ENCODE data around the gene ANAPC1. TPM values are rescaled to one million over a fixed set of nuclear protein-coding genes. Genes with fewer than 3 reads are reported as not detected.
A peak's percentile ranks its signal among the peaks of the same experiment; 100 is the strongest.

Gene ANAPC1, protein sequence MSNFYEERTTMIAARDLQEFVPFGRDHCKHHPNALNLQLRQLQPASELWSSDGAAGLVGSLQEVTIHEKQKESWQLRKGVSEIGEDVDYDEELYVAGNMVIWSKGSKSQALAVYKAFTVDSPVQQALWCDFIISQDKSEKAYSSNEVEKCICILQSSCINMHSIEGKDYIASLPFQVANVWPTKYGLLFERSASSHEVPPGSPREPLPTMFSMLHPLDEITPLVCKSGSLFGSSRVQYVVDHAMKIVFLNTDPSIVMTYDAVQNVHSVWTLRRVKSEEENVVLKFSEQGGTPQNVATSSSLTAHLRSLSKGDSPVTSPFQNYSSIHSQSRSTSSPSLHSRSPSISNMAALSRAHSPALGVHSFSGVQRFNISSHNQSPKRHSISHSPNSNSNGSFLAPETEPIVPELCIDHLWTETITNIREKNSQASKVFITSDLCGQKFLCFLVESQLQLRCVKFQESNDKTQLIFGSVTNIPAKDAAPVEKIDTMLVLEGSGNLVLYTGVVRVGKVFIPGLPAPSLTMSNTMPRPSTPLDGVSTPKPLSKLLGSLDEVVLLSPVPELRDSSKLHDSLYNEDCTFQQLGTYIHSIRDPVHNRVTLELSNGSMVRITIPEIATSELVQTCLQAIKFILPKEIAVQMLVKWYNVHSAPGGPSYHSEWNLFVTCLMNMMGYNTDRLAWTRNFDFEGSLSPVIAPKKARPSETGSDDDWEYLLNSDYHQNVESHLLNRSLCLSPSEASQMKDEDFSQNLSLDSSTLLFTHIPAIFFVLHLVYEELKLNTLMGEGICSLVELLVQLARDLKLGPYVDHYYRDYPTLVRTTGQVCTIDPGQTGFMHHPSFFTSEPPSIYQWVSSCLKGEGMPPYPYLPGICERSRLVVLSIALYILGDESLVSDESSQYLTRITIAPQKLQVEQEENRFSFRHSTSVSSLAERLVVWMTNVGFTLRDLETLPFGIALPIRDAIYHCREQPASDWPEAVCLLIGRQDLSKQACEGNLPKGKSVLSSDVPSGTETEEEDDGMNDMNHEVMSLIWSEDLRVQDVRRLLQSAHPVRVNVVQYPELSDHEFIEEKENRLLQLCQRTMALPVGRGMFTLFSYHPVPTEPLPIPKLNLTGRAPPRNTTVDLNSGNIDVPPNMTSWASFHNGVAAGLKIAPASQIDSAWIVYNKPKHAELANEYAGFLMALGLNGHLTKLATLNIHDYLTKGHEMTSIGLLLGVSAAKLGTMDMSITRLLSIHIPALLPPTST (N-terminal part only)
- polyA plus RNA-seq (2011; rRNA removed) = 66.5 and 79.3 TPM in 2 replicates
- polyA plus RNA-seq (2012; cell fraction: cytosol; rRNA removed) = 21.4 and 26.0 TPM in 2 replicates
- polyA plus RNA-seq (2012; cell fraction: nucleus; rRNA removed) = 23.8 and 37.1 TPM in 2 replicates
- polyA plus RNA-seq (2017; fragmentation: RNase III; extraction: RNeasy Plus Mini Kit Qiagen cat#74134 plus additional on column Dnase treatment) = 42.4 to 46.9 TPM (median 45.3 TPM) in 3 replicates
- polyA minus RNA-seq (2011; rRNA and poly(A)+ RNA removed) = 104 and 126 TPM in 2 replicates

DNA sequence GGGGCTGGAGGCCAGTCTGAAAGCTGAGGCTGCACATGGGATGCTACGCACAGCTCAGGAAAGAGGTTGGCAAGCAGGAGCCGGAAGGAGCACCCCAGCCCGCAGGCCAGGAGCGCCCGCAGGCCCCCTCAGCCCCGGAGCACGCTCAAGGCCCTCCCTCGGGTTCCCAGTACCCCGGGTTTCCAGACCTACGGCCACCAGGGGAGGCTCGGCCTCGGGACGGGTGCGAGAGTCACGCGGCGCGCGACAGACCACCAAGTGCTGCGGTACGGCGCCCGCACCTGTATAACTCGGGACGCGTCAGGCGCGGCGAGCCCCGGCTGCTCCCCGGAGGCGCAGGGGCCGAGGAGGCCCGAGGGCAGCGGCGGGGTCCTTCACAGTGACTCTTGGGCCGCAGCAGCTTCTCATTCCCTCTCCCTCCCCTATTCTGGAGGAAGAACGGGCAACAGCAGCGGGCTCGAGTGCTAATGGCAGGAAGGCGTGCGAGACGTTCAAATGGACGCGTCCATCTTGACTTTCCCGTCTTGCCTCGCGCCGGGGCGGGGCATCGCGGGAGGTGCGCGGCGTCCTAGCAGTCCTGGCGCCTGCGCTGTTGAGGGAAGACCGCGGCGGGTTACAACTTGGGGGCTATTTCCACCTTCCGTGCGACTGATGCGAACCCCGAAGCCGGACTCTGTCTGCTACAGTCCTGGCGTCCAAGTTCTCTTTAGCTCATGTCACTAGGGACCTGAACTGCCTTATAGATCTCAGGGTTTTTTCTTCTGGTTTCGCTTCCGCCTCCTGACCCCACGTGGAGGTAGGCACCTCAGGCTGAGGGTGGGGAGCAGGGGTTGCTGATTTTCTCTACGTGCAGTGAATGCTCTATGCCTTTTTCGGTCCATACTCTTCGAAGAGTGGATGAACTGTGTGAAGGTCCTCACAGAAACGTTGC lies at the start of gene ANAPC1:
TSS of gene ANAPC1 (minus strand) at position 533 of the 931 bp plus-strand sequence. CDS start 3,368 bp downstream, outside the sequence.
- WGBS (ENCODE audit: missing lambda C conversion rate) = 1% methylated on average over 45 of the region's 73 CpGs
- FAIRE-seq (no peak), DNase-seq (ENCODE audit: low read depth in 1 of 2, low spot score in 1 of 2) (peak; percentile 64 to 90), ATAC-seq (peak; percentile 97)
- H3K4me3 ChIP-seq = peak within 1 kb of the TSS; percentile 85
- peak within 1 kb of the TSS; percentile 83 for H3K4me2 ChIP-seq
- H3K9me3 ChIP-seq = no peaks in the 10 kb centered on the region
- peak within 1 kb of the TSS; percentile 90 to 95 for H3K27ac ChIP-seq
- ChIA-PET POLR2A (interaction anchor here (0.6 to 1.4 kb wide), 4 partner anchors 9 to 239 kb away, joined by 3 read pairs; partner anchors contain the start of gene TMEM87B), CTCF (interaction anchor here (0.7 to 2.0 kb wide), 4 partner anchors 13 to 166 kb away, joined by 3 to 6 read pairs (median 4); no protein-coding TSS in a partner anchor)
- peaks cover 10% of the 10 kb centered on the region; the same call in 2 of the 3 replicates for H3K4me1 ChIP-seq
- TF ChIP-seq JUNB (IDR thresholded peaks at IDR 0.05) = no peak
- no peak for TF ChIP-seq BHLHE40 (IDR thresholded peaks at IDR 0.05; ENCODE audit: low read depth, low read length)
- TF ChIP-seq, protein P1, sequence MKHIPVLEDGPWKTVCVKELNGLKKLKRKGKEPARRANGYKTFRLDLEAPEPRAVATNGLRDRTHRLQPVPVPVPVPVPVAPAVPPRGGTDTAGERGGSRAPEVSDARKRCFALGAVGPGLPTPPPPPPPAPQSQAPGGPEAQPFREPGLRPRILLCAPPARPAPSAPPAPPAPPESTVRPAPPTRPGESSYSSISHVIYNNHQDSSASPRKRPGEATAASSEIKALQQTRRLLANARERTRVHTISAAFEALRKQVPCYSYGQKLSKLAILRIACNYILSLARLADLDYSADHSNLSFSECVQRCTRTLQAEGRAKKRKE (CRISPR knock-in tag; IDR thresholded peaks at IDR 0.05; ENCODE audit: low read depth) = no peak
- no peak for TF ChIP-seq SMC3 (IDR thresholded peaks at IDR 0.05)
- TF ChIP-seq NPAS2 (CRISPR knock-in tag; IDR thresholded peaks at IDR 0.05; ENCODE audit: borderline replicate concordance) = no peak
- peak; percentile 76 for TF ChIP-seq PHF8 (IDR thresholded peaks at IDR 0.05; ENCODE audit: borderline replicate concordance, low read depth)
- no peak for TF ChIP-seq ZNF302 (CRISPR knock-in tag; IDR thresholded peaks at IDR 0.05)
- TF ChIP-seq RNF2 (IDR thresholded peaks at IDR 0.05; ENCODE audit: borderline replicate concordance, low read depth) = no peak
- TF ChIP-seq CBX8 (IDR thresholded peaks at IDR 0.05) = no peak
- TF ChIP-seq MAFK (IDR thresholded peaks at IDR 0.05; ENCODE audit: partially characterized antibody) = no peak
- no peak for TF ChIP-seq MAZ (IDR thresholded peaks at IDR 0.05; ENCODE audit: borderline replicate concordance, low read depth, low read length)
- TF ChIP-seq, protein P2, sequence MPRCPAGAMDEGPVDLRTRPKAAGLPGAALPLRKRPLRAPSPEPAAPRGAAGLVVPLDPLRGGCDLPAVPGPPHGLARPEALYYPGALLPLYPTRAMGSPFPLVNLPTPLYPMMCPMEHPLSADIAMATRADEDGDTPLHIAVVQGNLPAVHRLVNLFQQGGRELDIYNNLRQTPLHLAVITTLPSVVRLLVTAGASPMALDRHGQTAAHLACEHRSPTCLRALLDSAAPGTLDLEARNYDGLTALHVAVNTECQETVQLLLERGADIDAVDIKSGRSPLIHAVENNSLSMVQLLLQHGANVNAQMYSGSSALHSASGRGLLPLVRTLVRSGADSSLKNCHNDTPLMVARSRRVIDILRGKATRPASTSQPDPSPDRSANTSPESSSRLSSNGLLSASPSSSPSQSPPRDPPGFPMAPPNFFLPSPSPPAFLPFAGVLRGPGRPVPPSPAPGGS (IDR thresholded peaks at IDR 0.05) = peak; percentile 87; the same call in 2 of the 3 replicates
- TF ChIP-seq, protein P3, sequence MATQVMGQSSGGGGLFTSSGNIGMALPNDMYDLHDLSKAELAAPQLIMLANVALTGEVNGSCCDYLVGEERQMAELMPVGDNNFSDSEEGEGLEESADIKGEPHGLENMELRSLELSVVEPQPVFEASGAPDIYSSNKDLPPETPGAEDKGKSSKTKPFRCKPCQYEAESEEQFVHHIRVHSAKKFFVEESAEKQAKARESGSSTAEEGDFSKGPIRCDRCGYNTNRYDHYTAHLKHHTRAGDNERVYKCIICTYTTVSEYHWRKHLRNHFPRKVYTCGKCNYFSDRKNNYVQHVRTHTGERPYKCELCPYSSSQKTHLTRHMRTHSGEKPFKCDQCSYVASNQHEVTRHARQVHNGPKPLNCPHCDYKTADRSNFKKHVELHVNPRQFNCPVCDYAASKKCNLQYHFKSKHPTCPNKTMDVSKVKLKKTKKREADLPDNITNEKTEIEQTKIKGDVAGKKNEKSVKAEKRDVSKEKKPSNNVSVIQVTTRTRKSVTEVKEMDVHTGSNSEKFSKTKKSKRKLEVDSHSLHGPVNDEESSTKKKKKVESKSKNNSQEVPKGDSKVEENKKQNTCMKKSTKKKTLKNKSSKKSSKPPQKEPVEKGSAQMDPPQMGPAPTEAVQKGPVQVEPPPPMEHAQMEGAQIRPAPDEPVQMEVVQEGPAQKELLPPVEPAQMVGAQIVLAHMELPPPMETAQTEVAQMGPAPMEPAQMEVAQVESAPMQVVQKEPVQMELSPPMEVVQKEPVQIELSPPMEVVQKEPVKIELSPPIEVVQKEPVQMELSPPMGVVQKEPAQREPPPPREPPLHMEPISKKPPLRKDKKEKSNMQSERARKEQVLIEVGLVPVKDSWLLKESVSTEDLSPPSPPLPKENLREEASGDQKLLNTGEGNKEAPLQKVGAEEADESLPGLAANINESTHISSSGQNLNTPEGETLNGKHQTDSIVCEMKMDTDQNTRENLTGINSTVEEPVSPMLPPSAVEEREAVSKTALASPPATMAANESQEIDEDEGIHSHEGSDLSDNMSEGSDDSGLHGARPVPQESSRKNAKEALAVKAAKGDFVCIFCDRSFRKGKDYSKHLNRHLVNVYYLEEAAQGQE (IDR thresholded peaks at IDR 0.05) = peak; percentile 31; the same call in 1 of the 2 replicates
- peak; percentile 93 for TF ChIP-seq KDM5A (IDR thresholded peaks at IDR 0.05)
- no peak for TF ChIP-seq POLR2AphosphoS2 (conservative IDR thresholded peaks at IDR 0.05; ENCODE audit: low read length)
- peak; percentile 74 to 90 for TF ChIP-seq JUN (IDR thresholded peaks at IDR 0.05)
- TF ChIP-seq, protein P4, sequence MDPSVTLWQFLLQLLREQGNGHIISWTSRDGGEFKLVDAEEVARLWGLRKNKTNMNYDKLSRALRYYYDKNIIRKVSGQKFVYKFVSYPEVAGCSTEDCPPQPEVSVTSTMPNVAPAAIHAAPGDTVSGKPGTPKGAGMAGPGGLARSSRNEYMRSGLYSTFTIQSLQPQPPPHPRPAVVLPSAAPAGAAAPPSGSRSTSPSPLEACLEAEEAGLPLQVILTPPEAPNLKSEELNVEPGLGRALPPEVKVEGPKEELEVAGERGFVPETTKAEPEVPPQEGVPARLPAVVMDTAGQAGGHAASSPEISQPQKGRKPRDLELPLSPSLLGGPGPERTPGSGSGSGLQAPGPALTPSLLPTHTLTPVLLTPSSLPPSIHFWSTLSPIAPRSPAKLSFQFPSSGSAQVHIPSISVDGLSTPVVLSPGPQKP (IDR thresholded peaks at IDR 0.05; ENCODE audit: low read depth, low read length) = no peak
- no peak for TF ChIP-seq EP300 (IDR thresholded peaks at IDR 0.05)
- no peak for TF ChIP-seq ZSCAN20 (CRISPR knock-in tag; IDR thresholded peaks at IDR 0.05)
- no peak for TF ChIP-seq EHMT2 (IDR thresholded peaks at IDR 0.05; ENCODE audit: low read depth)
- TF ChIP-seq, protein P5, sequence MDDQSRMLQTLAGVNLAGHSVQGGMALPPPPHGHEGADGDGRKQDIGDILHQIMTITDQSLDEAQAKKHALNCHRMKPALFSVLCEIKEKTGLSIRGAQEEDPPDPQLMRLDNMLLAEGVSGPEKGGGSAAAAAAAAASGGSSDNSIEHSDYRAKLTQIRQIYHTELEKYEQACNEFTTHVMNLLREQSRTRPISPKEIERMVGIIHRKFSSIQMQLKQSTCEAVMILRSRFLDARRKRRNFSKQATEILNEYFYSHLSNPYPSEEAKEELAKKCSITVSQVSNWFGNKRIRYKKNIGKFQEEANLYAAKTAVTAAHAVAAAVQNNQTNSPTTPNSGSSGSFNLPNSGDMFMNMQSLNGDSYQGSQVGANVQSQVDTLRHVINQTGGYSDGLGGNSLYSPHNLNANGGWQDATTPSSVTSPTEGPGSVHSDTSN (IDR thresholded peaks at IDR 0.05) = peak; percentile 48; the same call in 1 of the 2 replicates
- TF ChIP-seq RFX5 (IDR thresholded peaks at IDR 0.05) = no peak
- TF ChIP-seq NFE2L2 (conservative IDR thresholded peaks at IDR 0.05; ENCODE audit: low read length) = no peak
- peak; percentile 87 for TF ChIP-seq MYC (IDR thresholded peaks at IDR 0.05; ENCODE audit: borderline replicate concordance, low read length)
- no peak for TF ChIP-seq TFCP2L1 (CRISPR knock-in tag; IDR thresholded peaks at IDR 0.05)

Measured in A549 (cell line).